Psoas muscle (tissue), 8 donors: ENCODE results near the gene SCAMP5. TPM values are rescaled to one million over a fixed set of nuclear protein-coding genes. Genes with fewer than 3 reads are reported as not detected.

Experiments used
- ATAC-seq, 4 donors: fragments of 200-7000 bp; cut with Tn5 transposase; one replicate each; pipeline ENCODE4 v1.9.1; 2020; ENCODE audit warnings: moderate library complexity in 3 of 4, mild to moderate bottlenecking in 2 of 4
- DNase-seq, 2 donors: peaks; one replicate each; pipeline ENCODE4 v3.0.0-alpha.2; 2020
- H3K27ac ChIP-seq: fragments of 200-600 bp; one replicate; pipeline ENCODE4 v1.8.0; 2022
- H3K27me3 ChIP-seq, 3 donors: fragments of 200-600 bp in 1 of 3; one replicate each; pipeline versions ENCODE4 v1.6.1 to v1.8.0; 2013 to 2022; ENCODE audit warnings: low read length in 2 of 3, mild to moderate bottlenecking in 2 of 3, moderate library complexity in 1 of 3; ENCODE audit not compliant: insufficient read depth in 3 of 3
- H3K36me3 ChIP-seq, 2 donors: fragments of 200-600 bp in 1 of 2; one replicate each; pipeline versions ENCODE4 v1.6.1 to v1.8.0; 2013 to 2022; ENCODE audit warnings: low read depth in 1 of 2, mild to moderate bottlenecking in 1 of 2, moderate library complexity in 1 of 2; ENCODE audit not compliant: insufficient read depth in 1 of 2
- H3K4me1 ChIP-seq: fragments of 200-600 bp; one replicate; pipeline ENCODE4 v1.8.0; 2022
- H3K4me3 ChIP-seq: fragments of 200-600 bp; one replicate; pipeline ENCODE4 v1.8.0; 2022; ENCODE audit warnings: mild to moderate bottlenecking
- H3K9me3 ChIP-seq: fragments of 200-600 bp; one replicate; pipeline ENCODE4 v1.8.0; 2022
- CTCF ChIP-seq: fragments of 200-600 bp; IDR thresholded peaks from one replicate; pipeline ENCODE4 v1.8.0; 2022; ENCODE audit warnings: antibody characterized with exemption
- WGBS, 3 donors: extraction: QIAGEN DNeasy Blood & Tissue Kit; methylation state at CpG; one replicate each; pipeline versions ENCODE4 v1.1.6 to v1.1.7; 2013; 5-methylcytosine and 5-hydroxymethylcytosine counted together
- intact Hi-C, 2 donors: fragments of 100-400 bp; cut with DNase I; formaldehyde crosslinking; loops; one replicate each; pipeline versions ENCODE4 v1.11.0 to v1.14.2; 2022
- polyA plus RNA-seq, 3 donors: library from polyadenylated mRNA; stranded (reverse); fragments of 200-250 nt; gene quantifications; one replicate each; pipeline ENCODE4 v1.2.3, GENCODE V29; 2013
- total RNA-seq, 4 donors: library from RNA; stranded (reverse); fragmentation: NEBNext Ultra II Directional in 2 of 4; extraction: Animal tissue kit (Norgen Biotek cat#: 25700) in 2 of 4; gene quantifications; one replicate each; pipeline versions ENCODE4 v1.2.1 to v1.2.4, GENCODE V29; 2021 to 2023
- donor health status: healthy with polysubstance abuse.
- donor health status: DM: no; HTN: no; CAD: no; lungs with moderate emphysema.
- donor health status: Bipolar disorder and iron deficiency.
- donor health status: healthy.
- donor health status: DM: yes; HTN: yes; CAD: no.
- donor health status: DM: no; HTN: no; CAD: no.
- donor health status: DM: no; HTN: no; CAD: no.
- donor health status: DM: yes; HTN: yes; CAD: no.

Gene SCAMP5
- total and polyA plus RNA-seq, 7 donors = 0.03 to 6.3 (median 0.60) TPM; not detected in 1

GRCh38 chr15:75054172-75054897 is 59.0 kb downstream of the SCAMP5 start:
- WGBS, 3 donors = 81 to 86% (median 85%) methylated on average over 3 of the region's 3 CpGs
- no peak for TF ChIP-seq CTCF
- Histone ChIP-seq H3K4me3 (no peak overlapping the region), H3K4me1 (peaks cover 8% of the 10 kb centered on the region), H3K27me3 (no peaks in the 10 kb centered on the region), H3K27ac (no peak overlapping the region), H3K9me3 (no peaks in the 10 kb centered on the region), H3K36me3 (no peaks in the 10 kb centered on the region)
- intact Hi-C loops = no loop called here
- ATAC-seq (no peak), DNase-seq (no peak)

- no peak overlapping the region for H3K27ac ChIP-seq
Measured at GRCh38 chr15:75056036-75056435, 60.7 kb downstream of the SCAMP5 start.

GRCh38 chr15:75058127-75058905 is 63.0 kb downstream of the SCAMP5 start:
- DNase-seq (no peak), ATAC-seq (no peak)
- Histone ChIP-seq H3K4me1 (no peaks in the 10 kb centered on the region), H3K9me3 (no peaks in the 10 kb centered on the region), H3K36me3 (peaks cover 0 to 3% of the 10 kb centered on the region in 2 donors), H3K27ac (no peak overlapping the region), H3K4me3 (no peak overlapping the region), H3K27me3 (no peaks in the 10 kb centered on the region)
- TF ChIP-seq CTCF = no peak
- WGBS, 3 donors = 88 to 91% (median 91%) methylated on average over 4 of the region's 4 CpGs
- intact Hi-C loops = no loop called here

More at GRCh38 chr15:75056036-75056435, 60.7 kb downstream of the SCAMP5 start:
- intact Hi-C loops = no loop called here
- no peak overlapping the region for H3K4me3 ChIP-seq
- ATAC-seq = no peak
- H3K9me3 ChIP-seq = no peaks in the 10 kb centered on the region
- no peak for TF ChIP-seq CTCF
- no peaks in the 10 kb centered on the region for H3K4me1 ChIP-seq
- 87 to 93% (median 92%) methylated on average over 7 of the region's 7 CpGs for WGBS, 3 donors
- no peaks in the 10 kb centered on the region for H3K27me3 ChIP-seq
- DNase-seq = no peak
- peaks cover 0 to 3% of the 10 kb centered on the region in 2 donors for H3K36me3 ChIP-seq

- no peak for ATAC-seq
- no peak for TF ChIP-seq CTCF
- H3K4me1 ChIP-seq = no peaks in the 10 kb centered on the region
- H3K36me3 ChIP-seq = peaks cover 0 to 3% of the 10 kb centered on the region in 2 donors
- no peak overlapping the region for H3K4me3 ChIP-seq
- H3K27ac ChIP-seq = no peak overlapping the region
- no peaks in the 10 kb centered on the region for H3K27me3 ChIP-seq
- DNase-seq = no peak
- no peaks in the 10 kb centered on the region for H3K9me3 ChIP-seq
- 86 to 99% (median 99%) methylated on average over 5 of the region's 5 CpGs for WGBS, 3 donors
- intact Hi-C loops = loop anchor here in 1 of 2 donors (5.0 kb wide), 1 partner anchor 53 kb away; no protein-coding TSS in a partner anchor
Measured at GRCh38 chr15:75059607-75060006, 64.2 kb downstream of the SCAMP5 start.
